GM18867 (cell line): Measurements from ENCODE around the gene TMPRSS13.
"Not testable (repeated sequence)": the region's sequence is repeated elsewhere in the genome, so short reads cannot be mapped to it uniquely, and the experiment has no call there.

Experiments
- ATAC-seq: cut with Tn5 transposase; IDR thresholded peaks from one replicate; pipeline ENCODE4 v1.9.1; 2021; ENCODE audit warnings: mild to moderate bottlenecking, moderate library complexity; ENCODE audit not compliant: unreplicated experiment

The TMPRSS13 gene

DNA sequence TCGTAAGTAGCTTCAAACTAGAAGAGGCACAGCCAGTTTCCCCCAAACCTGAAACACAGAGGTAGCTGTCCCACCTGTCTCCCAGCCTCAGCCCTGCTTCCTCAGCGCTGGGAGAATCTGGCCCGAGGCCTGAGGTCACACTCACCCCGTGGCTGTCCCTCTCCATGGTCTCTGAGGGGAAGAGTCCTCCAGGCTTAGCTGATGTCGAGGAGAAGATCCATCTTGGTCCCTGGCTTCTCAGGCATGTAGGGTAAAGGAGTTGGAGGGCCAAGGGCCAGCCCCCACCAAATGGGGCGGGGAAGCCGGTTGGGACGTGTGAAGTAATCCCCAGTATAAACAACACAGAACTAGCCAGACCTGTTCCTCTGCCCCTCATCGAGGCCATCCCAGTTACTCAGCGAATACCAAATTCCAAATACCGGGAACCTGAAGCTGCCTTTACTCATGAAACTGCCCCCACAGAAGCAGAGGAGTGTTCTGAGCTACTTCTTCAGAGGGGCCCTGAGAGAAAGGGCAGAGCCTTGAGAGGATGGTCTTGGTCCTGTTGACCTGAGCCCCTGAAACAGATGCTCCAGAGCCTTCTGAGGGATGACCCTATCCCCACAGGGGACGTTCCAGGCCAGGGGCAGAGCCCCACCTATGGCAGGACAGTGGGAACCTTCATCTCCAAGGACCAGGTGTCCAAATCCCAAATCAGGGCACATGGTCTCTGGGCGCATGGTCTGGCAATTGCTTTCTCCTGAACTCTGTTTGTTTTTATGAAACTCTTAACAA, at the start of gene TMPRSS13:
TSS of gene TMPRSS13 (minus strand) at position 261 of the 774 bp plus-strand sequence. CDS start at position 166, 95 bp downstream.
- ATAC-seq: no peak

- no peak for ATAC-seq
Measured at GRCh38 chr11:117978991-117979390, 49.8 kb upstream of the TMPRSS13 start.

- not testable (repeated sequence) for ATAC-seq
Measured at GRCh38 chr11:117978291-117978910, 49.2 kb upstream of the TMPRSS13 start.

- ATAC-seq: not testable (repeated sequence)
Measured at GRCh38 chr11:117977612-117978264, 48.5 kb upstream of the TMPRSS13 start.

DNA sequence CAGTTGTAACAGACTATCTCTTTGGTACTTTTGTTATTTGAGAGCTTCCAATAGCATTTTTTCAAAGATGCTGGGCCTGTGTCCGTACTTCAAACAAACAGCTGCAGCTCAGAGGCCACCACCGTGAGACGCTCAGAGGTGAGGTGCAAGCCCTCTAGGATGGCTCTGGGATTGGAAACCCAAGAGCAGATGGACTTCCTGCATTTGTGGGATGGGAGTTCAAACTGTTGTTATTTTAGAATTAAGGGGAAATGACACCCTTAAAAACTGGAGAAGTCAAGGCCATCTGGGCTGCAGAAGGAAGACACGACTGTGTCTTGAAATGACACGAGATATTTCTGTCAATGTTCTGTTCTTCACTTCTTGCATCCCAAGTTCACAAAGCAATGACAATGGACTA, 47.8 kb upstream of the TMPRSS13 start:
- ATAC-seq: no peak

GRCh38 chr11:117976445-117976844, 47.2 kb upstream of the TMPRSS13 start:
- no peak for ATAC-seq

DNA sequence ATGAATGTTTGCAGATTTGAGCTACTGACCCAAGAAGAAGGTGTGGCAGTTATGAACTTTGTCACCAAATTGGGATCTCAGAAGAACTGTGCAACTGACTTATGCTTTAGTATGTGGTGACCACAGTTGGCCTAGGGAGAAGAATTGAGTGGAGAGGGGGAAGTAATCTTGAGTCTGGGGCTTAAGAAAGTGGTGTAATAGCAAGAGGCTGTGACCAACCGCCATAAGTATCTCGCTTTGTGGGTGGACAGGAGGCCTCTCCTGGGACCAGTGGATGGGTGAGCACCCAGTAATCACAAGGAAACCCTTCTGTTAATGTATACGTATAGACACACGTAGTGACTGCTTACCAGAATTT, 44.3 kb upstream of the TMPRSS13 start:
- no peak for ATAC-seq

- ATAC-seq: no peak
Measured at GRCh38 chr11:117972629-117973502, 43.7 kb upstream of the TMPRSS13 start.

GRCh38 chr11:117972044-117972443, 42.8 kb upstream of the TMPRSS13 start:
- no peak for ATAC-seq

DNA sequence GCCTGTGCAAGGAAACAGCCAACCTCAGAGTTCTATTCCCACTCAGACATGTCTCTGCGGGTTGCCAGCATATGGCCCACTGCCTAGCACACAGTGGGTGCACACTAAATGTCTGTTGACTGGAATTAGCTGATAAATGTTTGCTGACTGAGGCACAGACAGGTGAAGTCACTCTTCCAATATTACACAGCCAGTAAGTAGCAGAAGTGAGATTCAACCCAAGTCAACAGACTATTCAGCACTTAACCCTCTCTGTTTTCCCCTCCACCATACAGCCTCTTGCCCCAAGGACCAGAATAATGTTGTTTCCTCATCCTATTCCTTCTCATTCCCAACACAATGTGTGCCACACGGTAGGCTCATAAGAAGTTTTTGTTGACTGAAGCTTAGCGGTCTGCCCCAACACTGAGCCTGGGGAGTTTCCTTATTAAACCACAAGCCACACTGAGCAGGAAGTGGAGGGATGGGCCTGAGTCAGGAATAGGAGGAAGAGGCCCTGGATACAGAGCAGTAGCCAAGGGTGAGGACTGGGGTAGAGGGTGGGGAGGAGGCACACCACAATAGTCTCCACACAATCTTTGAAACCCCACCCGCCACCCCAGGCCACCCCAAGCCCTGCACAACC, 41.3 kb upstream of the TMPRSS13 start:
- no peak for ATAC-seq

- no peak for ATAC-seq
Measured at GRCh38 chr11:117969160-117969991, 40.2 kb upstream of the TMPRSS13 start.

GRCh38 chr11:117966908-117967307, 37.7 kb upstream of the TMPRSS13 start:
- ATAC-seq: no peak

DNA sequence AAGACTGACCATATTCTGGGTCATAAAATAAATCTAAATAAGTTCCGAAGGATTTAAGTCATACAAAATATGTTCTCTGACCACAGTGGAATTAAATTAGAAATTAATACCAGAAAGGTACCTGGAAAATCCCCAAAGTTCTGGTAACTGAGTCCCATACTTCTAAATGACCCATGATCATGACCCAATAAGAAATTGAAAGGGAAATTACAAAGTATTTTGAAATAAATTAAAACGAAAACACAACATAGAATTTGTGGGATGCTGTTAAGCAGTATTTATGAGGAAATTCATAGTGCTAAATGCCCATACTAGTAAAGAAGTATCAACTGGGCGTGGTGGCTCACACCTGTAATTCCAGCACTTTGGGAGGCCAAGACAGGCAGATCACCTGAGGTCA, 33.6 kb upstream of the TMPRSS13 start:
- no peak for ATAC-seq

DNA sequence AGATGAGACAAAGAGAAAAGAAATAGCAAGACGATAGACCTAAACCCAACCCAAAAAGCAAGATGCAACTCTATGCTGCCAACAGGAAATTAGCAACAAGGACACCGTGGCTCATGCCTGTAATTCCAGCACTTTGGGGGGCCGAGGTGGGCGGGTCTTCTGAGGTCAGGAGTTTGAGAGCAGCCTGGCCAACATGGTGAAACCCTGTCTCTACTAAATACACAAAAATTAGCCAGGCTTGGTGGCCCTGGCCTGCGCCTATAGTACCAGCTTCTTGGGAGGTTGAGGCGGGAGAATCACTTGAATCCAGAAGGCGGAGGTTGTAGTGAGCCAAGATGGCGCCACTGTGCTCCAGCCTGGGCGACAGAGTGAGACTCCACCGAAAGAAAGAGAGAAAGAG, 32.7 kb upstream of the TMPRSS13 start:
- no peak for ATAC-seq

GRCh38 chr11:117960406-117960805, 31.2 kb upstream of the TMPRSS13 start:
- ATAC-seq: no peak

- ATAC-seq: no peak
Measured at GRCh38 chr11:117959438-117960149, 30.4 kb upstream of the TMPRSS13 start.

DNA sequence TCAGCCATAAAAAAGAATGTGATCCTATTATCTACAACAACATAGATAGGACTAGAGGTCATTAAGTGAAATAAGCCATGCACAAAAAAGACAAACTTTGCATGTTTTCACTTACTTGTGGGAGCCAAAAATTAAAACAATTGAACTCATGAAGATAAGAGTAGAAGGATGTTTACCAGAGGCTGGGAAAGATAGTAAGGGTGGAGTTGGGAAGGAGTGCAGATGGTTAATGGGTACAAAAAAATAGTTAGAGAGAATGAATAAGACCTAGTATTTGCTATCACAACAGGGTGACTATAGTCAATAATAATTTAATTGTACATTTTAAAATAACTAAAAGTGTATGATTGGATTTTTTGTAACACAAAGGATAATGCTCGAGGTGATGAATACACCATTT, 29.7 kb upstream of the TMPRSS13 start:
- no peak for ATAC-seq

- ATAC-seq: no peak
Measured at GRCh38 chr11:117953024-117953671, 23.9 kb upstream of the TMPRSS13 start.
